ES-I3 (cell line): ENCODE data around the gene TOM1L2.

Experiments used
- H3K36me3 ChIP-seq: 2 replicates; pipeline ENCODE4 v1.6.1; 2013; ENCODE audit warnings: mild to moderate bottlenecking, low read length, control low read depth, moderate library complexity; ENCODE audit not compliant: insufficient read depth
- H3K4me1 ChIP-seq: 2 replicates; pipeline ENCODE4 v1.6.1; 2013; ENCODE audit warnings: mild to moderate bottlenecking, control low read depth, low read length; ENCODE audit not compliant: insufficient read depth
- H3K9ac ChIP-seq: 2 replicates; pipeline ENCODE4 v1.6.1; 2013; ENCODE audit warnings: low read depth, mild to moderate bottlenecking, low read length, moderate library complexity
- H3K9me3 ChIP-seq: 2 replicates; pipeline ENCODE4 v1.6.1; 2013; ENCODE audit warnings: mild to moderate bottlenecking, low read length, moderate library complexity; ENCODE audit not compliant: control insufficient read depth, insufficient read depth

TOM1L2 gene

DNA sequence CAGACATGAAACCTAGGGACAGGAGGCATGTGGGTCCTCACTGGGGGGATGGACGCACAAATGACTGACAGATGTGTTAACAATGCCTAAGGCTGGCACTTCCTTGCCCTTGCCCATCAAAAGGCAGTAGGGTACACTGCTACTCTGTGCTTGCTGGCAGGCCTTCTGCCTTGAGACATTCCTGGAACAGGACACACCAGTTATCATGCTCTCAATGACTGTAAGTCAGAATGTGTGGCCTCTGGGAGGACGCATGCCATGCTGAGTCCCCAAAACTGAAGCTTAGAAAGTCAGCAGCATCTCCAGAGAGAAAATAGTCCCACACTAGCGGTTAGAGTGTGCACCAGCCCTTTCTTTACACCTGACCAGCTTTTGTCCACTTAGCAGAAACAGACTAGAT lies 119.3 kb downstream of the TOM1L2 start:
- no peak overlapping the region for H3K9ac ChIP-seq
- H3K36me3 ChIP-seq = no peaks in the 10 kb centered on the region
- peaks cover 12% of the 10 kb centered on the region for H3K4me1 ChIP-seq
- no peaks in the 10 kb centered on the region for H3K9me3 ChIP-seq

DNA sequence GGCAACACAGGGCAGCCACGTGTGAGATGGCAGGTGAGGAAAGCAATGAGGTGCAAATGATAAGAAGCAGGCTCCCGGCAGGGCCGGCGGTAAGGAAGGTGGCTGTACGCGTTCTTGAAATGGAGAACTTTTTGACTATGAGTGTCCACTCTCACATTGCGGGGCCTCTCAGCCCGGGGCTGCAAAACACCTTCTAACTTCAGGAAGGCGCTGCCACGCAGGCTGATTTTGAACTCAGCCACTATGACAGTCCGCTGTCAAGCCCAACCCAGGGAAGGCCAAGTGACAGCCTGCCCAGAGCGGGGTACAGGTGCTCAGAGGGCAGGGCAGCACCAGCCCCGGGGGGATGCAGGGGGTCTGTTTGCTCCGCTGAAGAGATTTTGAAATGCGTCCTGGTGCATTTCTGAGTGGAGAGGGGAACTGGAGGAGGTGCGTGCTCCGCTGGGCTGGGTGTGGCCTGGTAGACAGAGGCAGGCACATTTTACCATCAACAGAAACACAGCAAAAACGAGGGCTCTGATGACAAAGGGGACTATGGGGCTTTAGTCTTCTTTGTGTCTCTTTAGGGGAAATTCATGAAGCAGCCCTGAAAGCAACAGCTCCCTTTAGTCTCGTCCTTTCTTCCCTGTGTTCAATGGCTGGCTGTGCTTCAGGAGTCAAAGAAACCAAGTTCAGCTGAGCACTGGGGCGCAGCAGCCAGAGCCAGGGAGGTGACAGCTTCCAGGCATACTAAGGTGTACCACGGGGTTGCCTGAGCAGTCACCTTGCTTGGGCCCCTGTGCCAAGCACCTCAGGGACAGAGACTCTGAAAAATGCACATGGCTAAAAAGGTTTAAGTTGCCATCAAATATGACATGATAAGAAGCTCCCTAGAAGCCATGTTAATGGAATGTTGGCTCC lies 120.8 kb downstream of the TOM1L2 start:
- H3K4me1 ChIP-seq = peaks cover 12% of the 10 kb centered on the region
- H3K9me3 ChIP-seq = no peaks in the 10 kb centered on the region
- H3K9ac ChIP-seq = no peak overlapping the region
- no peaks in the 10 kb centered on the region for H3K36me3 ChIP-seq

DNA sequence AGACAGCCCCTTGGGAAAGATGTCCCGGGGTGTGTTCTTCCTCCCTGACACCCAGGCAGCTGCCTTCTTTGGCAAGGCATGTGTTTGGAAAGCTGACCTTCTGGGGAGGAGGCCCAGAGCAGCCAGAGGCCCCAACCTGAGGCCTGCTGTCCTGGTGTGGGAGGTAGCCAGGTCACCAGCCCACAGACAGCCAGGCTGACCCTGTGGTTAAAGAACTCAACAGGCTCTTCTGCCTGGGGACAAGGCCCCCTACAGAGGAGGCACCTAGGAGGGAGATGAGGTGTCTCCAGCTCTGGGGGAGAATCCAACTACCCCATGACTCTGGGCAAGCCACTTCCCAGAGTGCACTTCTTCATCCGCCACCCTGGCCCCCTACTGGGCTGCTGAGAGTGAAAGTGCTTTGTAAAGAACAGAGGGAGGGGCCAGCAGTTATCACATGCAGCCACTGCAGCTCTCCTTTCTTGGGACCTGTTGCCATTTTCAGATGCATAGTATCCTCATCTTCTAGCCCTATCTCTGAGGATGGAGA lies 122.3 kb downstream of the TOM1L2 start:
- H3K4me1 ChIP-seq = peaks cover 12% of the 10 kb centered on the region
- H3K9me3 ChIP-seq = no peaks in the 10 kb centered on the region
- no peak overlapping the region for H3K9ac ChIP-seq
- H3K36me3 ChIP-seq = no peaks in the 10 kb centered on the region

DNA sequence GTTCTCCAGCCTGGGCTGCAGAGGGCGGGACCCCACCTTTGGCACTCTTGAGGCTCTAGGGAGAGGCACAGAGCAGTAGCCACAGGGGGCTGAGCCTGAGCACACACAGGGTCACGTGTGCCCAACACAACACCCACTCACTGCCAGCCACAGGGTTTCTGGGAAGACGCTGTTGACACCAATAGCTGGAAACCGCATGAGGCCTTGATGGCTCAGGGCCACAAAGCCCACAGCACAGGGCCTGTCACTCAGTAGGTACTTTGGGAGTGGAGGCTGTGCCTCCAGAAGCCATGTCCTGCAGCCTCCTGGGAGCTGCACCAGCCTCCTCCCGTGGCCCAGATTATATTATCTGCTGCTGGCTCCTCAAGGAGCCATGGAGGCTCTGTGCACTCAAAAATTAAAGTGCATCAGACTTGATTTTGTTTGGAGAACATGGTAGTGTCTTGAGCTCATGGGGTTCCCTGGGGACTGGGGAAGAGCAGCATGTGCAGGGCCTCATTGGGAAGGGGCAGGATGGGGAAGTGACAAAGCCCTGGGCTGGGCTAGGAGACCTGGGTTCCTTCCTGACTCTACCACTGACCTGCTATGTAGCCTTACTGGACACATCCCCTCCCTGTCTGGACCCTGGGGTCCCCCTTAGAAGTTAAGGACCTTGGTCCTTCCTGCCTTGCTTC lies 122.9 kb downstream of the TOM1L2 start:
- Histone ChIP-seq H3K9ac (no peak overlapping the region), H3K9me3 (no peaks in the 10 kb centered on the region), H3K36me3 (no peaks in the 10 kb centered on the region), H3K4me1 (peaks cover 12% of the 10 kb centered on the region)

DNA sequence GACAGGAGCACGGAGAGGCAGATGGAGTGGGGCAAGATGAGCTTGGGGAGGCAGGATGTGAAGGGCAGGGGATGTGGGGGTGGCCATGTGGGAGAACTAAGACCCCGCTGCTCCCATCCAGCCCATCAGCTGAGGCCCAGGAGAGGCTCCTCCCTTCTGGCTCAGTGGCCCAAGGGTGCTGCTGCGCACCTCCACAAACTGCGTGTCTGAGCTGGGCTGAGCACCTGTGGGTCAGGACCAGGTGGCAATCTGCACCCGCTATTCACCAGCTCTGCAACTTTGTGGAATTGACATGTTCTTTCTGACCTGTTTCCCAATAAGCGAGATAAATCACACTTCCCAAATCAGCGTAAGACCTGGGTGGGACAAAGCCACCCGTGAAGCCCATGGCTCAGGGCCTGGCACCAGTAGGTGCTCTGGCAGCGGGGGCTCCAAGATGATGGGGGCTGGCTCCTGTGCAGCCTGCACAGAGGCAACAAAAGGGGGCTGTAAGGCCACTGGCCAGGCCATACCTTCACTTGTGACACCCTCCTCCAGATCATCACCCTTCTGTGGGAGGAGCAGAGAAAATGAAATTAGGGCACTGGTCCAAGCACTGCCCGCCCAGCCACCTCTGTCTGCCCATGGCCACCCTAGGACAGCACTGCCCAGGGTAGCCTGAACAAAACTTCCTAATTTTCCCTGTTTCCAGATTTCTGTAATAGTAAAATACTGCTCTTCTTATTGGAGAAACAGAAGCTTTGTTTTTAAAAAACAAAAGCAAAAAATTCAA lies 123.7 kb downstream of the TOM1L2 start:
- H3K36me3 ChIP-seq = no peaks in the 10 kb centered on the region
- no peak overlapping the region for H3K9ac ChIP-seq
- peaks cover 12% of the 10 kb centered on the region for H3K4me1 ChIP-seq
- H3K9me3 ChIP-seq = no peaks in the 10 kb centered on the region

DNA sequence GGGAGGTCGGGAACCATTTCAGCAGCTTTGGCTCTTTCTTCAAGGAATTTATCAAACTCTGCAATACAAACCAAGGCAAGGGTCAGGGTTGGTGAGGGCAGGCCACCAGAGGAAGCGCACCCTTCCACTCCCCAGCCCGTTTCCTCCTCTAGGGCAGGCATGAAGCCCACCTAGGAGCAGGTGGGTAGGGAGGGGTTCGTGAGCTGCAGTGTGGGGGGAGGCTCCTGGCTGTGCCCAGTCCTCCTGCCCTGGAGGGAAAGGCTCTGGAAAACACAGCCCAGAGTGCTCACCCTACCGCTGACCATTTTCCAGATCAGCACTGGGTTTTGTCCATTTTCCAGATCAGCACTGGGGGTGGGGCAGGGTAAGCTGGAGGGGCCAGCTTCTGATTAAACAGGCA lies 124.5 kb downstream of the TOM1L2 start:
- Histone ChIP-seq H3K4me1 (peaks cover 12% of the 10 kb centered on the region), H3K9me3 (no peaks in the 10 kb centered on the region), H3K36me3 (no peaks in the 10 kb centered on the region), H3K9ac (no peak overlapping the region)

DNA sequence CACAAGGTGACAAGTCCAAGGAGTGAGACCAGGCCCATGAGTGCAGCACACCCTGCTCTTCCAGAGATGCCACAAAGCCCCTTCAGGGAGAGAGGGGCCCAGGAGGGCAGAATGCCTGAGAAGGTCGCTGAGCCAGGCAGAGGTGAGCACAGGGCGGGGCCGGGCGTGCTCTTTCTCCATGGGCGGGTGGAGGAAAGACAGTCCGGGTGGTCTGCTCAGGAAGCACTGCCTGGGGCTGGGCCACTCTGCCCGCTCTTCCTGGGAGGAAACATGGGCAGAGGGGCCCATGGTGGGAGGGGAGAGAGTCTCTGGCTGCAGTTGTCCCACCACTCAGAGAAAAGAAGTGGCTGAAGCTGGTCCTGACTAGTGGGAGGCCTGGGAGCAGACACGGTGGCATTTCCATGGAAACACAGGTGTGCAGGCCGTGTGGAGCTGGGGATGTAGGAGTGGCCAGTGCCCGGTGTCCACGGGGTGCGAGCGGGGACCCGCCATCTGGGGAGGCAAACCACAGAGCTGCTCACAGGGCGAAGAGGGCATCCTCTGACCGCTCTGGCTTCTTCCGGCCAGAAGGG lies 125.0 kb downstream of the TOM1L2 start:
- H3K36me3 ChIP-seq = no peaks in the 10 kb centered on the region
- no peaks in the 10 kb centered on the region for H3K9me3 ChIP-seq
- H3K9ac ChIP-seq = no peak overlapping the region
- peaks cover 12% of the 10 kb centered on the region for H3K4me1 ChIP-seq

DNA sequence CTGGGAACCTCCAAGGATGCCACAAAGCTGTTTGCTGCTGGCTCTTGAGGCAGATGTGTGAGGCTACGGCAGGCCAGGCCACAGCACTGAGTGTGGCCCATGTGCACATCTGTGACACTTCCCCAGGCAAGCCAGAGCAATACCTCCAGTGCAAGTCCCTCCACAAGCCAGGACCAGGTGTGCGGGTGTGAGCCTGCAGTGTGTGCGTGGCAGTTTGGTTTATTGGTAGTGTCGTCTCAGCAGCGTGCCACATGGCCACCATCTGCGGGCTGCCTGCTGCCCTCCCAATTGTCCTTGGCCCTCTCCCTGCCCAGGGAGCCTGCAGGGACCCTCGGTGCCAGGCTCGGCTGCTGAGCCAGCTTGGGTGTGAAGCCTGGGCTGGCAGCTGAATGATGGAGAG lies 125.6 kb downstream of the TOM1L2 start:
- peaks cover 14% of the 10 kb centered on the region for H3K4me1 ChIP-seq
- H3K9ac ChIP-seq = no peak overlapping the region
- H3K36me3 ChIP-seq = no peaks in the 10 kb centered on the region
- no peaks in the 10 kb centered on the region for H3K9me3 ChIP-seq

DNA sequence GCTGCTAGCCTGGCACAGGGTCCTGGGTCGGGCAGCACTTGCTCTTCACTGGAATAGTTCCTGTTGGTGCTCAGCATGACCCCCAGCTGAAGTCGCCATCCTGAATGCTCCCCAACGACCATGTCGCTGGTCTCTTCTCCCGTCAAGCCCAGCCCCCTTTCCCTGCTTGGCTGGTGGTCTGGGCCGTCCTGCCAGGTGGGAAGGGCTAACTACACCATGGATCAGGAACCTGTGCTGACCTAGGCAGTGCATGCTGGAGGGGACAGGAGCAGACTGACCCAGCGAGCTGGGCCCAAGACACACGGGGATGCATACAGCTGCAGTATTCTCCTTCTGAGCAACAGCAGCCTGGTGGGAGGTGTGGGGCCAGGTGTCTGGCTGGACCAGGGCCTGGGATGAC lies 126.2 kb downstream of the TOM1L2 start:
- Histone ChIP-seq H3K4me1 (peaks cover 21% of the 10 kb centered on the region), H3K36me3 (no peaks in the 10 kb centered on the region), H3K9ac (no peak overlapping the region), H3K9me3 (no peaks in the 10 kb centered on the region)

DNA sequence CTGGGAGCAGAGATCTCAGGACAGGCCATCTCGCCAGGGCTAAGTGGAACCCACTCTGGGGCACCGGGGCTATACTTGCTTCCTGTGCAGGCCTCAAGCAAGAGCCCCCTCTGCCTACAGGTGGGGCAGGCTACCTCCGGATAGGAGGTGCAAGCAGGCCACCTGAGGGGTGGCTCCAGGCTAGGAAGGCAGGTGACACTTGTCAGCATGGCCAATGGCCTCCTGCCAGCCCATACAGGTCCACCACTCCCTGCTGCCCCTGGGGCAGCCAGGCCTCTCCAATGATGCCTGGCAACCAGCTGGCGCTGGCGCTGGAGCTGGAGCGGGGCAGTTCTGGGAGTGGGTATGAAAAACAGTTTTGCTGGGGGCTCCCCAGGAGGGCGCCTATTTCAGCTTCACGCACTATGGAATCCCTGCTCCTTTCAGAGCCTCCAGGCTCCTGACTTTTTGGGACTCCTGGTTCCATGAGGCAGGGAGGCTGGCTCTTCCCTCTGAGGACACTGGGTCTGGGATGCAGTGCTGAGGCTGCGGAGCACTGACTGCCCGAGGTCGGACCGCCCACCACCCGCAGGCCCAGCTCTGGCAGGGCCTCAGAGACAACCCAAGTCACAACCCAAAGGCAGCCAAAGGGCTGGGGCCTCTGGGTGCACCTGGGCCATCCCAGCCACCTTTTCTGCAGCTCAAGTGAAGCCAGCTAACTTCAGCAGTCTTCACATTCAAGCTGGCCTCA lies 127.0 kb downstream of the TOM1L2 start:
- H3K4me1 ChIP-seq = peaks cover 22% of the 10 kb centered on the region
- H3K9ac ChIP-seq = no peak overlapping the region
- no peaks in the 10 kb centered on the region for H3K9me3 ChIP-seq
- no peaks in the 10 kb centered on the region for H3K36me3 ChIP-seq

DNA sequence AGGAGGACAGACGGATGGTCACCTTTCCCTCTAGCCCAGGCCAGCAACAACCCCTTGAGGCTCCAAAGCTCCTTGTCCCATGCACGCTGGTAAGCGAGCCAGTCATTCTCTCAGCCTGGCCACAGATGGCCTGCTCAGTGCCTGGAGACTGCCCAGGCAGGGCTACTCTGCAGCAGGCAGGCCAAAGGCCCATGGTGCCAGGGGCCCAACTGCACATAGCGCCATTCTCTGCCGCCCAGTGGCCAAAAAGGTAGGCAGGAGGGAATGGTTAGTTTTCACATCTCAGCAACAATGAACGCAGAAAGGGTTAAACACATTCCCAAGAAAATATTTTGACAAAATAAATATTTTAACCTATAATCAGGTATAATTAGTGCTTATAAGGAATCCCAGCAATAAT lies 127.7 kb downstream of the TOM1L2 start:
- Histone ChIP-seq H3K9ac (no peak overlapping the region), H3K9me3 (no peaks in the 10 kb centered on the region), H3K4me1 (peaks cover 17% of the 10 kb centered on the region), H3K36me3 (no peaks in the 10 kb centered on the region)

DNA sequence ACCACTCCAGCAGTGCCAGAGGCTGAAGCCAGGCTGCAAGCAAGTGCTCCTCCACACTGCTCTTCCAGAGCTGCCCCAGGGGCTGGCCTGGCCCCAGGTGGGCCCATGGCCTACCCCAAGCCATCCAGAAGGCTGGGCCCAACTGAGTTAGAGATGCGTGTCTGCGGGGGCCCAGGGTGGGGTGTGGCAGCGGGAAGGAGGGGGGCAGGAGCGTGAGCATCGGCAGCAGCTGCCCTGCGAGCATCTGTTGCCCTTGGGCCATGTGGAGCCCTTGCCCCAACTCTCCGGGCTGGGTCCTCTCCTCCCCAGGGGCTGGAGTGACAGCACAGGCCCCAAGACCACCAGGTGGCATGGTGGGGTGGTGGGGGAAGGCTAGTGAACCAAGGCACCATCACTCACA lies 128.1 kb downstream of the TOM1L2 start:
- Histone ChIP-seq H3K9me3 (no peaks in the 10 kb centered on the region), H3K36me3 (no peaks in the 10 kb centered on the region), H3K4me1 (peaks cover 19% of the 10 kb centered on the region), H3K9ac (no peak overlapping the region)

DNA sequence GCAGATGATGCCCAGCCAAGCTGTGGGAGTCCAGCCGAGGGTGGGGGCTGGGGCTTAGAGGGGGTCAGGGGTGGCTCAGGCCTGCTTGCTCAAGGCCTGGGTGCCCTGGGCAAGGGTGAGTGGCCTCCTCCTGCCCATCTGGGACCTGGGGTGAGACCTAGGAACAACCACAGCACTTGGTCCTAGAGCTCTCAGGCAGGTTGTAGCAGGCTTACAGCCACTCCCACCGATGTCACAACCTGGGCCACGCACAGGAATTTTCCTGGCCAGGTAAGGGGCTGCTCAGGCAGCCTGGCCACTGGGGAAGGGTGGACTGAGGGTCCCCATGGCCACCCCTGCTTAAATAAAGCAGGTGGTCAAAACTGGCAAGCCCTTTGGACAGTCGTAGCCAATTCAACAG lies 129.1 kb downstream of the TOM1L2 start:
- Histone ChIP-seq H3K9me3 (no peaks in the 10 kb centered on the region), H3K36me3 (no peaks in the 10 kb centered on the region), H3K4me1 (peaks cover 27% of the 10 kb centered on the region), H3K9ac (no peak overlapping the region)
